Measurements from ENCODE around the gene KLHL26. TPM values are rescaled to one million over a fixed set of nuclear protein-coding genes. Genes with fewer than 3 reads are reported as not detected.
"Not testable (repeated sequence)": the region's sequence is repeated elsewhere in the genome, so short reads cannot be mapped to it uniquely, and the experiment has no call there.

Gene KLHL26
- total and polyA plus RNA-seq, 7 experiments from 2014 or later = 3.7 to 16.3 (median 10.5) TPM

GRCh38 chr19:18676692-18677091, 39.9 kb downstream of the KLHL26 start:
- Histone ChIP-seq H3K36me3 (ENCODE audit: control insufficient read depth in 2 of 3, insufficient read depth in 3 of 3, low read length in 3 of 3) (no peaks in the 10 kb centered on the region), H3K27me3 (ENCODE audit: control insufficient read depth in 2 of 2, insufficient read depth in 2 of 2, low read length in 2 of 2) (no peaks in the 10 kb centered on the region), H3K27ac (ENCODE audit: low read depth, low read length) (no peak overlapping the region), H3K9me3 (ENCODE audit: control insufficient read depth in 2 of 3, low read length in 3 of 3) (no peaks in the 10 kb centered on the region), H3K4me1 (ENCODE audit: control insufficient read depth in 2 of 2, insufficient read depth in 2 of 2, low read length in 2 of 2) (no peaks in the 10 kb centered on the region), H3K4me3 (ENCODE audit: low read length) (no peak overlapping the region)
- H3K27ac Mint-ChIP-seq = no peak overlapping the region
- no peak overlapping the region for H3K4me3 Mint-ChIP-seq
- H3K4me1 Mint-ChIP-seq = no peaks in the 10 kb centered on the region
- ATAC-seq = no peak
- no peaks in the 10 kb centered on the region for H3K9me3 Mint-ChIP-seq
- no peaks in the 10 kb centered on the region for H3K36me3 Mint-ChIP-seq
- DNase-seq = no peak
- intact Hi-C loops (cut with micrococcal nuclease) = loop anchor here in 1 of 2 donors (10.0 kb wide), 1 partner anchor 212 kb away; no protein-coding TSS in a partner anchor
- POLR2A ChIA-PET = no interaction called here
- CTCF ChIA-PET = interaction anchor here (0.5 to 0.6 kb wide), 2 partner anchors 318 to 620 kb away, joined by 3 read pairs; no protein-coding TSS in a partner anchor
- H3K27me3 Mint-ChIP-seq = no peaks in the 10 kb centered on the region

- POLR2A ChIA-PET = no interaction called here
- no peaks in the 10 kb centered on the region for H3K9me3 Mint-ChIP-seq
- CTCF ChIA-PET = no interaction called here
- peaks cover 0 to 2% (median 0%) of the 10 kb centered on the region in 7 donors for H3K4me1 Mint-ChIP-seq
- no peak for ATAC-seq
- H3K4me1 ChIP-seq (ENCODE audit: control insufficient read depth in 2 of 2, insufficient read depth in 2 of 2, low read length in 2 of 2) = no peaks in the 10 kb centered on the region
- no peaks in the 10 kb centered on the region for H3K36me3 ChIP-seq (ENCODE audit: control insufficient read depth in 2 of 3, insufficient read depth in 3 of 3, low read length in 3 of 3)
- H3K36me3 Mint-ChIP-seq = no peaks in the 10 kb centered on the region
- H3K4me3 ChIP-seq (ENCODE audit: low read length) = no peak overlapping the region
- H3K27ac Mint-ChIP-seq = no peak overlapping the region
- H3K27me3 Mint-ChIP-seq = no peaks in the 10 kb centered on the region
- no peak overlapping the region for H3K4me3 Mint-ChIP-seq
- DNase-seq = no peak
- no peaks in the 10 kb centered on the region for H3K9me3 ChIP-seq (ENCODE audit: control insufficient read depth in 2 of 3, low read length in 3 of 3)
- H3K27ac ChIP-seq (ENCODE audit: low read depth, low read length) = no peak overlapping the region
- intact Hi-C loops (cut with micrococcal nuclease) = loop anchor here in 1 of 2 donors (10.0 kb wide), 1 partner anchor 212 kb away; no protein-coding TSS in a partner anchor
- H3K27me3 ChIP-seq (ENCODE audit: control insufficient read depth in 2 of 2, insufficient read depth in 2 of 2, low read length in 2 of 2) = no peaks in the 10 kb centered on the region
These were observed 40.3 kb downstream of the KLHL26 start for GRCh38 chr19:18677156-18677555.

- H3K27me3 Mint-ChIP-seq; H3K27ac Mint-ChIP-seq; DNase-seq; H3K36me3 ChIP-seq (ENCODE audit: control insufficient read depth in 2 of 3, insufficient read depth in 3 of 3, low read length in 3 of 3); H3K9me3 Mint-ChIP-seq; H3K27me3 ChIP-seq (ENCODE audit: control insufficient read depth in 2 of 2, insufficient read depth in 2 of 2, low read length in 2 of 2); H3K27ac ChIP-seq (ENCODE audit: low read depth, low read length); ATAC-seq; H3K9me3 ChIP-seq (ENCODE audit: control insufficient read depth in 2 of 3, low read length in 3 of 3); H3K36me3 Mint-ChIP-seq; POLR2A ChIA-PET; H3K4me3 Mint-ChIP-seq; H3K4me3 ChIP-seq (ENCODE audit: low read length): not testable (repeated sequence)
- peaks cover 12 to 16% of the 10 kb centered on the region in 2 donors for H3K4me1 ChIP-seq (ENCODE audit: control insufficient read depth in 2 of 2, insufficient read depth in 2 of 2, low read length in 2 of 2)
- peaks cover 0 to 21% (median 12%) of the 10 kb centered on the region in 7 donors for H3K4me1 Mint-ChIP-seq
- CTCF ChIA-PET = interaction anchor here (0.7 kb wide), 1 partner anchor 162 kb away, joined by 5 read pairs; no protein-coding TSS in a partner anchor
- intact Hi-C loops (cut with micrococcal nuclease) = loop anchor here (5.0 kb wide), 2 partner anchors 93 to 237 kb away; partner anchors contain the start of genes COPE (in 1 of the 2), DDX49 (in 1 of the 2) and REX1BD (in 1 of the 2)
These were observed 43.3 kb downstream of the KLHL26 start for GRCh38 chr19:18680148-18680547.

GRCh38 chr19:18682807-18683108, 45.9 kb downstream of the KLHL26 start:
- POLR2A ChIA-PET = interaction anchor here (0.6 to 1.6 kb wide), 5 partner anchors 35 to 149 kb away, joined by 3 to 9 read pairs (median 4); partner anchors contain the start of genes TMEM59L, UBA52 and UPF1
- DNase-seq (no peak), ATAC-seq (no peak)
- Histone ChIP-seq H3K4me3 (ENCODE audit: low read length) (peak overlapping the region; percentile 92), H3K27ac (ENCODE audit: low read depth, low read length) (peak overlapping the region; percentile 78), H3K36me3 (ENCODE audit: control insufficient read depth in 2 of 3, insufficient read depth in 3 of 3, low read length in 3 of 3) (peaks cover 0 to 4% (median 0%) of the 10 kb centered on the region in 3 experiments), H3K9me3 (ENCODE audit: control insufficient read depth in 2 of 3, low read length in 3 of 3) (no peaks in the 10 kb centered on the region), H3K27me3 (ENCODE audit: control insufficient read depth in 2 of 2, insufficient read depth in 2 of 2, low read length in 2 of 2) (no peaks in the 10 kb centered on the region), H3K4me1 (ENCODE audit: control insufficient read depth in 2 of 2, insufficient read depth in 2 of 2, low read length in 2 of 2) (peaks cover 12 to 16% of the 10 kb centered on the region in 2 donors)
- CTCF ChIA-PET = interaction anchor here (0.7 kb wide), 1 partner anchor 194 kb away, joined by 7 read pairs; no protein-coding TSS in a partner anchor
- Mint-ChIP-seq H3K4me1 (peaks cover 2 to 39% (median 23%) of the 10 kb centered on the region in 7 donors), H3K27ac (peak overlapping the region; percentile 31 to 92 (median 78)), H3K4me3 (peak overlapping the region; percentile 80 to 93 (median 84)), H3K9me3 (no peaks in the 10 kb centered on the region), H3K36me3 (no peaks in the 10 kb centered on the region), H3K27me3 (peaks cover 0 to 3% (median 0%) of the 10 kb centered on the region in 5 donors)
- intact Hi-C loops (cut with micrococcal nuclease) = loop anchor here (1.0 to 5.0 kb wide), 8 partner anchors 19 to 235 kb away; partner anchors contain the start of genes ELL (in 2 of the 2), UPF1 (in 2 of the 2), COPE (in 1 of the 2) and DDX49 (in 1 of the 2)

GRCh38 chr19:18683109-18683957, 46.5 kb downstream of the KLHL26 start, which contains the start of gene CRTC1:
CRTC1 (plus strand) TSS chr19:18683680; CDS start chr19:18683703, 23 bp downstream.
- Histone ChIP-seq H3K4me1 (ENCODE audit: control insufficient read depth in 2 of 2, insufficient read depth in 2 of 2, low read length in 2 of 2) (peaks cover 12 to 16% of the 10 kb centered on the region in 2 donors), H3K36me3 (ENCODE audit: control insufficient read depth in 2 of 3, insufficient read depth in 3 of 3, low read length in 3 of 3) (peaks cover 0 to 4% (median 0%) of the 10 kb centered on the region in 3 experiments), H3K27ac (ENCODE audit: low read depth, low read length) (peak within 1 kb of the TSS; percentile 78), H3K9me3 (ENCODE audit: control insufficient read depth in 2 of 3, low read length in 3 of 3) (no peaks in the 10 kb centered on the region), H3K27me3 (ENCODE audit: control insufficient read depth in 2 of 2, insufficient read depth in 2 of 2, low read length in 2 of 2) (no peaks in the 10 kb centered on the region), H3K4me3 (ENCODE audit: low read length) (peak within 1 kb of the TSS; percentile 92)
- H3K27me3 Mint-ChIP-seq = peaks cover 0 to 3% (median 0%) of the 10 kb centered on the region in 5 donors
- DNase-seq = peak; percentile 91 to 98 (median 96)
- H3K4me1 Mint-ChIP-seq = peaks cover 6 to 45% (median 27%) of the 10 kb centered on the region in 7 donors
- H3K4me3 Mint-ChIP-seq = peak within 1 kb of the TSS; percentile 80 to 93 (median 87)
- no peaks in the 10 kb centered on the region for H3K9me3 Mint-ChIP-seq
- intact Hi-C loops (cut with micrococcal nuclease) = loop anchor here (1.0 to 5.0 kb wide), 8 partner anchors 18 to 234 kb away; partner anchors contain the start of genes ELL (in 2 of the 2), UPF1 (in 2 of the 2), COPE (in 1 of the 2) and DDX49 (in 1 of the 2)
- H3K36me3 Mint-ChIP-seq = no peaks in the 10 kb centered on the region
- ChIA-PET POLR2A (interaction anchor here (0.6 to 3.4 kb wide), 6 partner anchors 10 to 148 kb away, joined by 4 to 17 read pairs (median 5); partner anchors contain the start of genes UBA52 and UPF1), CTCF (no interaction called here)
- ATAC-seq = peak; percentile 94
- peak within 1 kb of the TSS; percentile 31 to 94 (median 90) for H3K27ac Mint-ChIP-seq

GRCh38 chr19:18683958-18684641, 47.3 kb downstream of the KLHL26 start:
- intact Hi-C loops (cut with micrococcal nuclease) = loop anchor here (1.0 to 5.0 kb wide), 9 partner anchors 17 to 233 kb away; partner anchors contain the start of genes ELL (in 2 of the 2), UPF1 (in 2 of the 2), COPE (in 1 of the 2) and DDX49 (in 1 of the 2)
- H3K27me3 ChIP-seq (ENCODE audit: control insufficient read depth in 2 of 2, insufficient read depth in 2 of 2, low read length in 2 of 2) = no peaks in the 10 kb centered on the region
- H3K4me1 ChIP-seq (ENCODE audit: control insufficient read depth in 2 of 2, insufficient read depth in 2 of 2, low read length in 2 of 2) = peaks cover 12 to 16% of the 10 kb centered on the region in 2 donors
- Mint-ChIP-seq H3K4me1 (peaks cover 6 to 50% (median 28%) of the 10 kb centered on the region in 7 donors), H3K36me3 (no peaks in the 10 kb centered on the region), H3K27me3 (peaks cover 0 to 3% (median 0%) of the 10 kb centered on the region in 5 donors), H3K9me3 (no peaks in the 10 kb centered on the region), H3K27ac (peak overlapping the region in 4 of 9 donors; percentile 18 to 85 (median 51)), H3K4me3 (peak overlapping the region; percentile 65 to 88 (median 80))
- peaks cover 0 to 4% (median 0%) of the 10 kb centered on the region in 3 experiments for H3K36me3 ChIP-seq (ENCODE audit: control insufficient read depth in 2 of 3, insufficient read depth in 3 of 3, low read length in 3 of 3)
- H3K27ac ChIP-seq (ENCODE audit: low read depth, low read length) = peak overlapping the region; percentile 27
- H3K4me3 ChIP-seq (ENCODE audit: low read length) = peak overlapping the region; percentile 58
- ChIA-PET POLR2A (interaction anchor here (1.0 to 3.4 kb wide), 2 partner anchors 16 to 148 kb away, joined by 5 to 17 read pairs; partner anchors contain the start of gene UPF1), CTCF (no interaction called here)
- ATAC-seq (peak; percentile 20), DNase-seq (peak in 1 of 9 donors; percentile 40)
- H3K9me3 ChIP-seq (ENCODE audit: control insufficient read depth in 2 of 3, low read length in 3 of 3) = no peaks in the 10 kb centered on the region
